Fibroblast of lung (primary cell): Measurements from ENCODE around the gene LAMB2.

Experiments
- EZH2 ChIP-seq: IDR thresholded peaks from 2 replicates; pipeline ENCODE4 v1.5.1; 2012; ENCODE audit warnings: low read length, control low read depth, mild to moderate bottlenecking; ENCODE audit errors: missing control alignments
- TF ChIP-seq, protein P1 (sequence below), 2 donors: IDR thresholded peaks in 1 of 2; conservative IDR thresholded peaks in 1 of 2; 1 replicate in 1 of 2; 2 replicates in 1 of 2; pipeline ENCODE4 v1.5.1; 2011 to 2012; ENCODE audit warnings: low read length in 2 of 2, control low read depth in 1 of 2, inconsistent platforms in 1 of 2, low read depth in 1 of 2, mild to moderate bottlenecking in 1 of 2

DNA sequence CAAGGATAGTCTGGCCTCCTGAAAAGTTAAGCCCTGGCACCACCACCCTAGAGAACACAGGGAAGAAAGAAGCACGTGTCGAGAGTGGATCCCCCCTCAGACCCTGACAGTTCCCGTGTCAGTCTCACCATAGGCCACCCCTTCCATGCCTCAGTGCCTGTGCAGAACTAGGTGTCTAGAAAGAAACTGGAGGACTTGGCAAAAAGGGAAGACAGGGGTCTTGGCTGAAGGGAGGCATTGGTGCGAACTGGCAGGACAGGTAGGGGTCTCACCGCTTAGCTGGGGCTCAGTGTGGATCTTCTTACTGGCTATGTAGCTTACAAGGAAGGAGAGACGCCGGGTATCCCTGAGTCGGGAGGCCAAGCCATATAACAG, 28.8 kb downstream of the LAMB2 start:
- TF ChIP-seq, protein P1, sequence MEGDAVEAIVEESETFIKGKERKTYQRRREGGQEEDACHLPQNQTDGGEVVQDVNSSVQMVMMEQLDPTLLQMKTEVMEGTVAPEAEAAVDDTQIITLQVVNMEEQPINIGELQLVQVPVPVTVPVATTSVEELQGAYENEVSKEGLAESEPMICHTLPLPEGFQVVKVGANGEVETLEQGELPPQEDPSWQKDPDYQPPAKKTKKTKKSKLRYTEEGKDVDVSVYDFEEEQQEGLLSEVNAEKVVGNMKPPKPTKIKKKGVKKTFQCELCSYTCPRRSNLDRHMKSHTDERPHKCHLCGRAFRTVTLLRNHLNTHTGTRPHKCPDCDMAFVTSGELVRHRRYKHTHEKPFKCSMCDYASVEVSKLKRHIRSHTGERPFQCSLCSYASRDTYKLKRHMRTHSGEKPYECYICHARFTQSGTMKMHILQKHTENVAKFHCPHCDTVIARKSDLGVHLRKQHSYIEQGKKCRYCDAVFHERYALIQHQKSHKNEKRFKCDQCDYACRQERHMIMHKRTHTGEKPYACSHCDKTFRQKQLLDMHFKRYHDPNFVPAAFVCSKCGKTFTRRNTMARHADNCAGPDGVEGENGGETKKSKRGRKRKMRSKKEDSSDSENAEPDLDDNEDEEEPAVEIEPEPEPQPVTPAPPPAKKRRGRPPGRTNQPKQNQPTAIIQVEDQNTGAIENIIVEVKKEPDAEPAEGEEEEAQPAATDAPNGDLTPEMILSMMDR (conservative IDR thresholded peaks at IDR 0.05 in 1 of 2, IDR thresholded peaks at IDR 0.05 in 1 of 2; ENCODE audit: low read depth in 1 of 2, low read length in 2 of 2): no peak
- no peak for TF ChIP-seq EZH2
